Adrenal gland (tissue), 12 donors: ENCODE results near the gene GJB6. TPM values are rescaled to one million over a fixed set of nuclear protein-coding genes. Genes with fewer than 3 reads are reported as not detected.

ENCODE experiments used
- DNase-seq, 7 donors: peaks; one replicate each; pipeline ENCODE4 v3.0.0-alpha.2; 2019 to 2020
- H3K27ac ChIP-seq, 5 donors: fragments of 200-600 bp; sonication (generic) in 4 of 5; 1 replicate in 3 of 5; 2 replicates in 2 of 5; pipeline versions ENCODE4 v1.5.1 to v1.8.0; 2016 to 2020; ENCODE audit warnings: mild to moderate bottlenecking in 1 of 5
- H3K27me3 ChIP-seq: fragments of 200-600 bp; 2 replicates; pipeline ENCODE4 v1.8.0; 2021
- H3K36me3 ChIP-seq, 2 donors: fragments of 200-600 bp; replicated peaks in 1 of 2; 1 replicate in 1 of 2; 2 replicates in 1 of 2; pipeline versions ENCODE4 v1.5.1 to v1.8.0; 2018 to 2022
- H3K4me1 ChIP-seq, 2 donors: fragments of 200-600 bp; replicated peaks in 1 of 2; 1 replicate in 1 of 2; 2 replicates in 1 of 2; pipeline versions ENCODE4 v1.5.1 to v1.8.0; 2018 to 2021
- H3K4me3 ChIP-seq, 4 donors: fragments of 200-600 bp; sonication (generic) in 3 of 4; one replicate each; pipeline ENCODE4 v1.5.1; 2016 to 2018
- H3K9me3 ChIP-seq, 3 donors: fragments of 200-600 bp; sonication (generic) in 1 of 3; replicated peaks in 1 of 3; 1 replicate in 2 of 3; 2 replicates in 1 of 3; pipeline versions ENCODE4 v1.5.1 to v1.8.0; 2016 to 2021
- CTCF ChIP-seq, 6 experiments: fragments of 450-650 bp in 4 of 6; fragments of 200-600 bp in 2 of 6; sonication (generic) in 1 of 6; IDR thresholded peaks; 1 replicate in 5 of 6; 2 replicates in 1 of 6; pipeline versions ENCODE4 v1.5.1 to v1.8.0; 2016 to 2021; ENCODE audit warnings: antibody characterized with exemption in 6 of 6, mild to moderate bottlenecking in 2 of 6, moderate library complexity in 1 of 6
- POLR2A ChIP-seq, 2 donors: fragments of 450-650 bp; IDR thresholded peaks; one replicate each; pipeline ENCODE4 v1.6.1; 2017; ENCODE audit warnings: antibody characterized with exemption in 2 of 2, mild to moderate bottlenecking in 2 of 2, moderate library complexity in 1 of 2
- WGBS, 4 donors: extraction: QIAGEN DNeasy Blood & Tissue Kit in 2 of 4; methylation state at CpG; one replicate each; pipeline versions ENCODE4 v1.1.5 to v1.1.7; 2013 to 2017; 5-methylcytosine and 5-hydroxymethylcytosine counted together
- intact Hi-C, 2 donors: fragments of 100-400 bp; cut with DNase I; formaldehyde crosslinking; loops; one replicate each; pipeline versions ENCODE4 v1.14.1 to v1.15.0; 2022 to 2023
- polyA plus RNA-seq, 3 donors: library from polyadenylated mRNA; stranded (reverse); fragments of 200-250 nt in 2 of 3; fragments of 350-450 nt in 1 of 3; fragmentation: Illumina TruSeq in 1 of 3; extraction: RNeasy Lipid Tissue Mini Kit (QIAGEN cat#74804) in 1 of 3; gene quantifications; one replicate each; pipeline ENCODE4 v1.2.3, GENCODE V29; 2013 to 2014
- total RNA-seq, 9 donors: library from RNA; depleted of rRNA in 4 of 9; stranded (reverse); fragments of >200 nt in 4 of 9; fragments of 120-200 nt in 1 of 9; fragmentation: NEBNext Ultra II Directional in 1 of 9; extraction: Animal tissue kit (Norgen Biotek cat#: 25700) in 1 of 9; gene quantifications; one replicate each; pipeline versions ENCODE4 v1.1.0 to v1.2.4, GENCODE V29; 2013 to 2023
- donor health status: healthy with polysubstance abuse.
- donor health status: Bipolar disorder and iron deficiency.
- donor health status: DM: yes; HTN: yes; CAD: no.
- donor health status: DM: no; HTN: no; CAD: no.
- donor health status: DM: no; HTN: no; CAD: no.
- donor health status: DM: yes; HTN: yes; CAD: no.

Gene GJB6
- total and polyA plus RNA-seq, 12 donors: 0.16 to 2.3 (median 0.17) TPM; not detected in 9

DNA sequence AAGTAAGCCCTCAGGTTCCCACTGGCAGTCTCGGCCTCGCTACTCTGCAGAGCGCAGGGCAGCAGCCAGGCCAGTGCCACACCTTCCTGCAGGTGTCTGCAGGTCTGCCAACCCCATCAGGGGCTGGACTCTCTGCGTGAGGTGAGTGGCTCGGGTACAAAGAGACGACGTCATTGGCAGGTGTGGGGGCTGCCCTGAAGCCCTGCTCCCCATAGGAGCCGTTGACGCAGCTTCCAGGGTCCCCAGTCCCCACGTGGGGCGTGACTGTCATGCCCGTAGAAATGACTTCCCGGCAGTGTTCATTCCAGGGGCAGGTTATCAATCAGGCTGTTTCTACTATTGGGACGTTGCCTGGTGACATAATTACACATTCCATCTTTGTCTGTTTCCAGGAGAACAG lies 15.3 kb upstream of the GJB6 start:
- 58 to 71% (median 66%) methylated on average over 4 to 14 of the region's 14 CpGs for WGBS, 4 donors
- intact Hi-C loops: no loop called here
- TF ChIP-seq POLR2A (IDR thresholded peaks at IDR 0.05) (no peak), CTCF (IDR thresholded peaks at IDR 0.05) (no peak)

DNA sequence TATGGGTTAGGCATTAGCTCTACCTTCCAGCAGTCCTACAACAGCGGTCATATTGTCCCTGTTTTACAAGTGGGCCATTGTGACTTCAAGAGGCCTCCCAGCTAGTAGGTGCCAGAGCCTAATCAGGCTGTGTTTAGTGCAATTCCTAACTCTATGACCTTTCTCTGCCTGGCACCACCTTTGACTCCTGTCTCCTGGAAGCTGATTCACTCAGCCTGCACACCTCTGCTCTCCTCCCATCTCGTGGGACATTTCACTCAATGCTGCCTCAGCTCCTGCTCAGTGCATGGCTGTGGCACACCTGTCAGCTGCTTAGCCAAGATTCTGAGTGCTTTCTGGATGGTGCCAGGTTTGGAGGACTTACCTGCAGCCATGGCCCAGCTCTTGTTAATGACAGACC lies 9.5 kb upstream of the GJB6 start:
- 67 to 89% (median 78%) methylated on average over 1 to 2 of the region's 2 CpGs for WGBS, 4 donors
- intact Hi-C loops: no loop called here
- Histone ChIP-seq H3K4me3 (no peak overlapping the region), H3K36me3 (no peaks in the 10 kb centered on the region), H3K4me1 (no peaks in the 10 kb centered on the region), H3K27me3 (no peaks in the 10 kb centered on the region), H3K27ac (no peak overlapping the region), H3K9me3 (no peaks in the 10 kb centered on the region)
- TF ChIP-seq POLR2A (IDR thresholded peaks at IDR 0.05) (no peak), CTCF (IDR thresholded peaks at IDR 0.05) (no peak)
- no peak for DNase-seq

More for the DNA sequence above, 15.3 kb upstream of the GJB6 start:
- DNase-seq: no peak
- no peak overlapping the region for H3K27ac ChIP-seq
- no peaks in the 10 kb centered on the region for H3K27me3 ChIP-seq
- H3K9me3 ChIP-seq: no peaks in the 10 kb centered on the region
- H3K4me1 ChIP-seq: no peaks in the 10 kb centered on the region
- no peak overlapping the region for H3K4me3 ChIP-seq
- no peaks in the 10 kb centered on the region for H3K36me3 ChIP-seq

- WGBS, 4 donors: 79 to 84% (median 81%) methylated on average over 6 of the region's 6 CpGs
- Histone ChIP-seq H3K27me3 (no peaks in the 10 kb centered on the region), H3K9me3 (no peaks in the 10 kb centered on the region), H3K4me3 (no peak overlapping the region), H3K36me3 (no peaks in the 10 kb centered on the region), H3K27ac (no peak overlapping the region), H3K4me1 (no peaks in the 10 kb centered on the region)
- DNase-seq: no peak
- intact Hi-C loops: no loop called here
- TF ChIP-seq POLR2A (IDR thresholded peaks at IDR 0.05) (no peak), CTCF (IDR thresholded peaks at IDR 0.05) (no peak)
These were observed 7.6 kb upstream of the GJB6 start for GRCh38 chr13:20239748-20240147.

DNA sequence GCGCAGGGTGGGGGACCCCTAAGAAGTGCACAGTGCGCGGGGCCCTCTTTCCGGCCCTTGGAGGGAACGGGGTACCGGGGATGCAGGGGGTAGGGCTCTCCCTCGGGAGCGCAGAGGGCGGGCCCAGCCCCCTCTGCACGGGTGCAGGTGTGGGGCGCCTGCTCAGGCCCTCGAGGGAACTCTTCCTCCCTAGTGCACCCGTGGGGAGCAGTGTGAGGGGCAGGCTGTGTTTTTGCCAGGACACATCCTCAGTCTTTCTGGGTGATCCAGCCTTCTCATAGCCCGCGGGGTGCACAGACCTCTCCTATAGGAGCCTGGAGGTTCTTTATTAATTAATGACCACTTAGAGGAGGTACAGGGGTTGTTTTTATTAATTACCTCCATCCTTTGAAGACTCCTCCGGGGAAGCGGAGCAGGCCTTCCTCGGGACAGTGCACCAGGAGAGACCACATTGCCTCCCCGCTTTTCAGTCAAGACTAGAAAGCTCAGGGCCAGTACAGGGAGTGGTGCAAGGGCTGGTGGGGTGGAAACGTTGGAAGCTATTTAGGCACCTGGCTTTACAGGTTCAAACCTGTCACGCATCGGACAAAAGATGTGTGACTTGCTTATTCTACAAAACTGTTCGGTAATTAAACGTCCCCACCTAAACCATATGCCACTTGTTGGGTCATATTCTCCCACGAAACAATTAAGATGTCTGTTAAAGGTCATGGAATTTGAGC lies 598 bp upstream of the GJB6 start:
- TF ChIP-seq POLR2A (IDR thresholded peaks at IDR 0.05) (no peak), CTCF (IDR thresholded peaks at IDR 0.05) (no peak)
- no peak for DNase-seq
- no peaks in the 10 kb centered on the region for H3K36me3 ChIP-seq
- 37 to 50% (median 42%) methylated on average over 18 to 25 of the region's 25 CpGs for WGBS, 4 donors
- peaks cover 0 to 7% of the 10 kb centered on the region in 2 donors for H3K4me1 ChIP-seq
- H3K27me3 ChIP-seq: peaks cover 21% of the 10 kb centered on the region
- H3K27ac ChIP-seq: no peak overlapping the region
- no peak overlapping the region for H3K4me3 ChIP-seq
- no peaks in the 10 kb centered on the region for H3K9me3 ChIP-seq
- intact Hi-C loops: no loop called here
